NCI-H748 (cell line): ENCODE measurements around the gene GABRG3.

Source experiments
- DNase-seq: peaks from one replicate; lab custom pipeline; 2025; ENCODE audit not compliant: unreplicated experiment; lab: John Stamatoyannopoulos, UW

GABRG3 gene

DNA sequence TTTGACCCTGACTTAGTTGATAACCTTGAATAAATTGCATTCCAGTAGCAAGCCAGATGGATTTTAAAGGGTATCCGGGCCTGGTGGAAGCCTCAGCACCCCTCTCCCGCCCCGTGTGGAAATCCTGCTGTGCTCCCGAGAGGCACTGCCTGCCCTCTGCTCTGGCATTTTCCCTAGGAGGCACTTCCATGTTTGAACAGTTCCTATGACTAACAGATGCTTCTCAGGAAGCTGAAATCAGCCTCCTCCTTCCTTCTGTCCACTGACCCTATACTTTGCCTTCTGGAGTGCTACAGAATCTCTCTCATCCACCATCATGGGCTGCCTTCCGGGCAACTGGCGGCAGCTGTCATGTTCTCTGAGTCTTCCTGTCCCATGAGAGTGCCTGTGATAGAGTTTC lies 90.8 kb downstream of the GABRG3 start:
- no peak for DNase-seq

DNA sequence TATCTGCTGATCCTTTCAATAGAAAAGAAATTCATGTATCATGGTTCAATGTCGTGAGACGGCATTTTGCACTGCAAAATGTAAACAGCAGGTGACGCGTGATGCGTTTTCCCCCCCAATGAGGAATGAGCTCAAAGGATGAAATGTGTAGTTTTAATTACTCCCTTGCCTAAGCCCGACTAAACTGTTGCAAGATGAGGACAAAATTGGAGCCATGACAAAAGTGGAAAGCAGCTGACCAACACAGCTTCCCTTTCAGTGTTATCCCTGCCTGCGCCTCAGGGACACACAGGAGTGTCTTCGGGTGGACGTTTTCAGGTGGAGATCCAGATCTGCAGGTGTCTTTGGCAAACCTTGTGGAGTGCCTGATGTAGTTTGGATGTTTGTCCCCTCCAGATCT lies 92.0 kb downstream of the GABRG3 start:
- peak; percentile 65 for DNase-seq

DNA sequence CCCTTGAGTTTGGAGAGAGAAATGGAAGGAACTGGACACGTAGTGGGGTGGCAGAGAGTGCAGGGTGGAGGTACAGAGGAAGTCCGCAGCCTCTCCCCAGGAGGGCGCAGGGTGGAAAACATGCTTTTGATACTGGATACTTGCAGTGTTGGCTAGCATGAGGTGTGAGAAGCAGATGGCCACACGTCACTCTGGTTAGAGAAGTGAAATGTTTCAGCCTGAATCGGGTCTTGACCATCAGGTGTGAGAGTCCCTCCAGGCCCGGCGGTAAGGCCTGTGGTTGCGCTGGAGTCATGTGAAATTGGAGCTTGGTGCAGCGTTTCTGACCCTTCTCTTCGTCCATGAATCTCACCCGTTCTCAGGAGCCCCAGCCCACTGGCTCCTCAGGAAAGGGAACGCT lies 93.1 kb downstream of the GABRG3 start:
- DNase-seq: no peak

DNA sequence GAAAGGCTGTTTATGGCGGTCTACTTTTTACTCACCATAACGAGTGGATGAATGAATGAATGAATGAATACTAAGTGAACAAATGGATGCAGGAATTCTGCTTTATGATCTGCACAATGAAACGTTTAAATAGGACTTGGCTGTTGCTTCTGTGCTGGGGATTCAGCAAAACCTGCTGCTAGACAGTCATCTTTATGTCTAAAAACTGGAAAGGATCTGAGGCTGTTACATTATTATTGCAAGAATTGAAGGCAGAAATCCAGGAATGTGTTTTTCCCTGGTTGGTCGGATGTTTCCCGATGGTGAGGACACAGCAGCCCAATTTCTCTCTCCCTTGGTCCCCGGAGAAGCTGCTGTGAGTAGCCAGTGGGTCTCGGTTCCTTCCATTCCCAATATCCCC lies 94.2 kb downstream of the GABRG3 start:
- no peak for DNase-seq

DNA sequence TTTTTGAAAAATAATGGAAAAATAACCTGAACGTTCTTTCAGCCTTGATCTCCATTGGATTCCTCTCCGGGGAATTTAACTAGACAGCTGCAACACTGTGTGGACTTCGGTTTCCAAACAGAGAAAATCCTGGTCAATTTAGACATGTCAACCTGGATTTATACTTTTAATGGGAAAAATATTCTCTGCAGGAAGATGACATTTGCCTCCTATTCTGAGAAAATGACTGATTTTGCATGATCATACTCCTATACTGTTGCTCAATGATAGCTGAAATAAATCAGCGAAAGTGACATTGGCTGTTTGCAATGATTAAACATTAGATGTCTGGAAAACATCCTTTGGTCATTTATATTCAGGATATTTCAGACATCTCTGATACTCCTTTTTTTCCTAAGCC lies 94.8 kb downstream of the GABRG3 start:
- DNase-seq: no peak

DNA sequence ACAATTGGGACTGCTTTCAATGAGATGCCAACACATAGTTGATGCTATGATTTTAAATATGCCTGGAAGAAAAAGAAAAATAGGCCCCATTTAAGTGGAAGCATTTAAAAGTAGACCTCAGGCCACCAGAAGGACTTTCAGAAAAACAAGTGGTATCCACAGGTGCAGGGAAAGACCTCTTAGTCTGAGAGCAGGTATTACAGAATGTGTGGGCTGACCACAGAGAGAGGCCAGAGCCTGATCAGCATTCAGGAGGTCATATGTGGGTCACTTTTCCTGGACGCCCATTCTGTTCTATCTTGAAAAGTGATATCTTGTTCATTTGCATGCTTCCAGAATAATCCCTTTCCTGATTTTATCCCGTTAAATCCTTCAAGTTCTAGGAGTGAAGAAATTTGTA lies 95.5 kb downstream of the GABRG3 start:
- DNase-seq: no peak

DNA sequence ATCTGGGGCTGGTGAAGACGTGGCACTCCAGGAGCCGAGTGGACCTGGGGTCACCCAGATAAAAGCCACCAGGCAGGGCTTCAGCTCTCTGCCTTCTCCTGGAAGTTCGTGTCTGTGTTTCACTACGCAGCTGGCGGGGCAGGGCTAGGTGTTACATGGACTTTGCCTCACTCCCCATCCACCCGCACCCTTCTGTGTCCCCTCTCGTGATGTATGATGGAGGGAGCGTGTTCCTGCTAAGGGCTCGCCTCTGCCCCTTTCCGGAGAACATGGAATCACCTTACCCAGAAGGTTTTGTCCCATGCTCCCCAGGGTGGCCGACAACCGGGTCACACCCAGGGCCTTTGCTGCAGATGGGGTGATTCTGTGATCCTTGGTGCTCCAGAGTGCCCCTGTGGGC lies 96.2 kb downstream of the GABRG3 start:
- no peak for DNase-seq

DNA sequence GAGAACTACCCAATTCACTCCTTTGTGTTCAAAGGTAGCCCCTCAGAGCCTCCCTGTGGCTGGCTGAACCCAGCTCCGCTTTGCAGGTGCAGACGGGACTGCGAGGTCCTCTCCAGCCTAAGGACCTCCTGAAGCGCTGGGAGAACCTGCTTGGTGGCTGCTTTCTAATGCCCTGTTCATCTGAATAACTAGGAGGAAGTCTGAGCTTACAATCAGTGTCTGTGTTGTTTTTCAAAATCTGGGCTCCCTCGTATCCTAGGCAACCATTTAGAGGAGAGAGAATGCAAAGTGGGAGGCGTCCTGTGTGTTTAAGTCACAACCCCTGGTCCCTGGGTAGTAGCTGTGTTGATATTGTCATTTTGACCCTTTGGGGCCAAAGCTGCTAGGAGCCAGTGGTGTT lies 99.9 kb downstream of the GABRG3 start:
- DNase-seq: peak; percentile 93

DNA sequence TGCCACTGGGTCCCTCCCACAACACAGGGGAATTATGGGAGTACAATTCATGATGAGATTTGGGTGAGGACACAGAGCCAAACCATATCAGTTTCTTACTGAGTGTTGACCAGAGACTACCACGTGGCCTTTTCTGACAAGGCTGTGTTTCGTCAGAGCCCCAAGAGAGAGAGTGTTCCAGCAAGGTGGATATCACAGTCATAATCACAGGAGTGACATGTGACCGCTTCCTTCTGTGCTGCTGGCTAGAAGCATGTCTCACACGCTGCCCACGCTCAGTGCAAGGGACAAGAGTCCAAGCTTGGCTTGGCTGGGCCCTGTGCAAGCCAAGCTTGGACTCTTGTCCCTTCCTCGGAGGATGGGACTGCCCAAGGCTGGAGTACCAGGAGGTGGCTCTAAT lies 103.2 kb downstream of the GABRG3 start:
- DNase-seq: no peak

DNA sequence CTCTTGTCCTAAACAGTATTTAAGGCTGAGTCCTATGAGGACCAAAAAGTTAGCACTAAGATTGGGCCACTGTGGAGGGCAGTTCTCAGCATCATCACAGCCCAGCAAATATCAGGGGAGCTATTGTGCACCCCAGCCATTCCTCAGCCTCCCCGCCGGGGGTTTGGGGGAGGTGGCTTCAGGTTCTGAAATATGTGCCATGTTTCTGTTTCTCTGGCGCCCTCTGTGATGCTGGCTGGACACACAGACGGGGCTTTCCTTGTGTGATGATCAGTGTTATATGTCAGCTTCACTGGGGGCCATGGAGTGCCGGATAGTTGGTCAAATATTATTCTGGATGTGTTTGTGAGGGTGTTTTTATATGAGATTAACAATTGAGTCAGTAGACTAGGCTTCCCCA lies 106.8 kb downstream of the GABRG3 start:
- no peak for DNase-seq

DNA sequence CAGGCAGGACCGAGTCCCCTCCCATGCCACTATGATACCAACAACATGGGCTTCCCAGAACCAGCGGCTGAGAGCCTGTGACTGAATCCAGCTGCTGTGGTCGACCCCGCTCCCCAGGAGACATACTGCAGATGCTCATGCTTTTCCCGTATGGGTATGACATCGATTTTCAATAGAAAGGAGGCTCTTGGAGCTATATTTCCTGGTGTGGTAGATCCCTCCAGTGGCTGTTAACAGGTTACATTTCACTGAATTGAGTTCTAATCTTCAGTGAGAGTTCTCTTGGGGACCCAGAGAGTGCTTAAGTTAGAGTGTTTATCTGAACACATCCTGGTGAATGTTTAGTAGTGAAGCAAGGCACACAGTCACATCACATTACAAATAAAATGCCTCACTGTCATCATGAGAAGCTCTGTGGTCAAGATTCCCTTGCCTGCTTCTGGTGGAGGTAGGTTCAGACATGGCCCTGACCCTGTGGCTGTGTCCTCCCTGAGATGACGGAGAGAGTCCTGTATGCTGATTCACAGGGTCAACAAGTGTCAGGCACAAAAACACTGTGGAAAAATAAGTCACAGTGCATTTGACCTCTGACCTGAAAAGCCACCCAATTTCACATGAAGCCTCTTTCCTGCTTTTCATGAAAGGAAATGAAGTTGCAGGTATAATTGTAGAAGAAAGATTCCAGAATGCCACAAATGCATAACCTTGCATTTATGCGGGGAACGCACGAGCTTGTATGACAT lies 110.9 kb downstream of the GABRG3 start:
- DNase-seq: no peak

DNA sequence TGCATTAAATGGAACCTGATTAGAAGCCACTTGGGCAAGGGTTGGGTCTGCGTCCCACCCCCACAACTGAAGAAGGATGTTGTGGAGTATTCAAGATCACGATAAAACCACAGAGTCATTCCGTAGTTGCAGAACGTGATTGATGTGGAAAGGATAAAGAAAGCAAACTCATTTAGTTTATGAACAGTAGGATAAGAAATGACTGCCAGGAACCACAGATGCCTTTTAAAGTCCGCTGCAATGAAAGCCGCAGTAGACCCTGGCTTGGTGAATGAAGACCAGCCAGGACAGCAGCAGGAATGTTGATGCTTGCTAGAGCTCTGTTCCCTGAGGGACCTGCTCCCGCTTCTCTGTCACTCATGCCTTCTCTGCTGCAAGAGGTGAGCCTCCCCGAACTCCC lies 111.5 kb downstream of the GABRG3 start:
- DNase-seq: no peak

DNA sequence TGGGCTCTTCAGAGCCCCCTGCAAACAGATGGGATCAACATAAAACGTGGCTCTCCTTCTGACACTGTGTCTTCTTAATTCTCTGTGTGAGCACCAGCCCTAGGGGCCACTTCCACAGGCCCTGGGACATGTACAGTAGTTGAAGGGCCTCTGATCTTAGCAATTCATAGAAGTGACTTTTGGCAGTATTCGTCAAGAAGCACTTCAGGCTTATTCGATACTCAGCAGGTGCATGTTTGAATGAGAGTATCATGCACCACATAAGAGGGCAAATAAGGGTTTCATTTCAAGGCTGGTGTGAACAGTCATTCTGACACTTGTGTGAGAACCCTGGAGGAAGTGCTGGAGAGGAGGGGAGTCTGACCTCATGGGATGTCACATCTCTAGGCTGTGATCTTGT lies 113.9 kb downstream of the GABRG3 start:
- peak; percentile 5 for DNase-seq

DNA sequence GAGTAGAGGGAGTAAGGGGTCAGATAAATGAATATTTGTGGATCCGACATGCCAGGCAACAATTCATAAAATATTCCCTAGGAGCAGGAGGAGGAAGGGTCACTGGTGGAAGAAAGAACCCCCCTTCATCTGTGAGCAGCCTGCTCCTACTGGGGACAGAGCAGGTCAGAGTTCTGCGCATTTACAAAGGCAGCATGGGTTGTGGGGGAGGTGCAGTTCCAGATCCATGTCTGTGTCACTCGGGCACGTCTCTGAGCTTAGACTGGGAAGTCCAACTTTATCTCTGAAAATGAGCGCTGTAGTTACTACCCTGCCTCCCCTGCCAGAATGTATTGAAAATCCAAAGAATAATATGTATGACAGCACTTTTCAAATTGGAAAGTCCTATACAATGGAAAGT lies 115.2 kb downstream of the GABRG3 start:
- DNase-seq: no peak

DNA sequence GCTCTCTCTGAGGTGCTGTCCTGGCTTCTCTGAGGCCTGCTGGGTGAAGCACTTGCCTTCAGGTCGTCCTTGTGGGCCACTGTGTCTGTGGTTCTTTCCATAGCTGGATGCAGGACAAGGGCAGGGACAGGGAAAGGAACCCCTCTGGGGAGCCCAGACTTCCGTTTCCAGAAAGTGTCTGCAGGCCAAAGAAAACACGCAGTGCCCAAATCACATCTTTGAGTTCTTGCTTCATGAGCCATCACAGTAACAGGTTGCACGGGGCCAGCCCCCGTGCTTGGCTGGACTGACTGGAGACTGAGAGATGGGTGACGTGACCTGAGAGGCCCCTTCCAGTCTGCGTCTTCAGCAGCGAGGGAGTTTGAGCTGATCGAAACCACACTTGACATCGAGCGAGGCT lies 115.8 kb downstream of the GABRG3 start:
- no peak for DNase-seq

DNA sequence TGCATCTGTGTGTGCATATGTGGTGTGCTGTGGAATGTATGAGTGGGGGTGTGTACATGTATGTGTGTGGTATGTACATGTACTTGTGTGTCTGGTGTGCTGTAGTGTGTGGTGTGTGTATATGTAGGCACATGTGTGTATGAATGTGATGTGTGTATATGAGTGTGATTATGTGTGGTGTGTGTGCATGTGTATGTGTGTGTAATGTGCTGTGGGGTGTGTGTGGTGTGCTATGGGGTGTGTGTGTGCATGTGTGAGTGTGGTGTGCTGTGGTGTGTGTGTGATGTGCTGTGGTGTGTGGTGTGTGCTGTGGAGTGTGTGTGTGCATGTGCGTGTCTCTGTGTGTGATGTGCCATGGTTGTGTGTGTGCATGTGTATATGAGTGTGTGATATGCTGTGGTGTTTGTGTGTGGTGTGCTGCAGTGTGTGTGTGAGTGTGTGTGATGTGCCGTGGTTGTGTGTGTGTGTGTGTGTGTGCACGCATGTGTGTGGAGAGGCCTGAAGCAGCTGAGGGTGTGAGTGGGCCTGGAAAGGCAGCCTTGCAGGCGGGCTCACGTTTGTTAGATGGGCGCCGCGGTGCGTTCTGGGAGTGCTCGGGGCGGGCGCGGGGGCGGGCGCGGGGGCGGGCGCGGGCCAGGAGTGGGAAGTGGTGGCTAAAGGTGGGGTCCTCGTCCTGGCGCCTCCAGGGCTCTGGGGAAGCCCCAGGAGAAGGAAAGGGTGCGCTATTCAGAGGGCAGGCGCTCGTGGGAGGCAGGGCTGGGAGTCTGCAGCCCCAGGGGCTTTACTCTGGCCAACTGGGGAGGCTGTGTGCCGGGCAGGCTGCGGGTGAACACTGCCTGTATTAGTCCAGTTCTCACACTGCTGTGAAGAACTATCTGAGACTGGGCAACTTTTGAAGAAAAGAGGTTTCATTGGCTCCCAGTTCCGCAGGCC lies 116.9 kb downstream of the GABRG3 start:
- DNase-seq: no peak

DNA sequence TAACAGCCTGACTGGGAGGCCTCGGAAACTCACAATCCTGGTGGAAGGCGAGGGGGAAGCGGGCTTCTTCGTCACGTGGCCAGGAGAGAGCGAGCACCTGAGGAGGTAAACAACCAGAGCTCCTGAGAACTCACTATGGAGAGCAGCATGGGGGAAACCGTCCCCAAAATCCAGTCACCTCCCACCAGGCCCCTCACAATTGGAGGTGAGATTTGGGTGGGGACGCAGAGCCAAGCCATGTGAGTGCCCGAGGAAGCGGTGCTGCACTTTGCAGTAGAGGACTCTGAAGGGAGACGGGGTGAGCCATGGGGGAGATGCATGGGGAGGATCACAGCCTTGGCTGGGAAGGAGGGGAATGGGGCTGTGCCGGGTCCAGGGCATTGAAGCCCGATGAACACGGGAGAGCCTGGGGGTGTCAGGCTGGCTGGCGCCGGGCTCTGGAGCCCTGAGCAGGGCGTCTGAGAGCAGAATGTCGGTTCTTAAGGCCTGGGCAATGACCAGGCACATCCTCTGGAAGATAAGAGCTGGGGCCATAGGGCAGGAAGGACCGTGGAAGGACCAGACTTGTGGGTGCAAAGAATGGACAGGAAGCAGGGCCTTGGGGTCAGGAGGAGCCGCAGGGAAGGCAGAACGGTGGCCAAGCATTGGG lies 117.7 kb downstream of the GABRG3 start:
- DNase-seq: no peak

DNA sequence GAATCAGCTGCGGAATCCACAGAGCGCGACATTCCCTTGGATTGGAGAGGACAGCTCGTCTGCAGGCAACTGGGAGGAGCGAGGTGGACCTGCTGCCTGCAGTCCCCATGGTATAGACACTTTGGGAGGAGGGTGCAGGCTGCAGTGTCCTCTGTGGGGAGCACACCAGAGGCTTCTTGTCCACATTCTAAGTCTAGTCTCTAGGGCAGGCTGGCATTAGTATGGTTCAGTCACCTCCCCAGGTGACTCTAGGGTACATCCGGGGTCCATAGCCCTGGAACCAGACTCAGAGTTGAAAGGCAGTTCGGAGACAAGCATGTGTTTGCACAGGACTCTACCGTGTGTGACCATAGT lies 118.2 kb downstream of the GABRG3 start:
- DNase-seq: no peak

DNA sequence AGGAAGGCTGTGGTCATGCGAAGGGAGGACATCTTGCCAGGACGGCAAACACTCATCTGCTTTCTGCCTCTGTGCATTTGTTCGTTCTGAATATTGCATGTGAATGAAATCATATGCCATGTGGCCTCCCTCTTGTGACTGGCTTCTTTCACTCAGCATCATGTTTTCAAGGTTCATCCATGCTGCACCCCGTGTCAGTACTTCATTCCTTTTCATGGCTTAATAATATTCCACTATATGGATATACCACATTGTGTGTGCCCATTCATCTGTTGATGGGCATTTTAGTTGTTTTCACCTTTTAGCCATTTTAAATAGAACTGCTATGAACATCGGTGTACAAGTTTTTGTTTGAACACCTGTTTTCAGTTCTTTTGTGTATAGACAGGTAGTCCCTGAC lies 118.7 kb downstream of the GABRG3 start:
- DNase-seq: no peak

DNA sequence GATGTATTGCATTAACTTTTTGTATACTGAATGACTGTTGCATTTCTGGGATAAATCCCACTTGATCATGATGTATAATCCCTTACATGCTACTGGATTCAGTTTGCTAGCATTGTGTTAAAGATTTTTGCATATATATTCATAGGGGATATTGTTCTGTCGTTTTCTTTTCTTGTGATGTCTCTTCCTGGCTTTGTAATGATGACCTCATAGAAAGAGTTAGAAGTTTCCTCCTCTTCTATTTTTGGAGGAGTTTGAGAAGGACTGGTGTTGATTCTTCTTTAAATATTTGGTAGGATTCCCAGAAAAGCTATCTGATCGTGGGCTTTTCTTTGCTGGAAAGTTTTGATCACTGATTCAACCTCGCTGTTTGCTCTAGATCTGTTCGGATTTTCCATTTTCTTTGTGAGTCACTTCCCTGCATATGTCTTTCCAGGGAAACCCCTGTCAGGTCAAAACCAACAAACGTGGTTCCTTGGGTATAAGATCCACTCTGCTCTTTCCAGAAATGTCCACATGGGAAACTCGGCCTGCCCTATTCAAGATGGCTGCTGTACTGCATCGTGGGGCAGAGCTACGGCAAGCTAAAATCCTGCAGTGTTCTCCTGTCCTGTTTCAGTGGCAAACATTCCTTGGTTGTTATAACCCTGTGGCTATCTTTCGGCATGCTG lies 120.4 kb downstream of the GABRG3 start:
- no peak for DNase-seq

DNA sequence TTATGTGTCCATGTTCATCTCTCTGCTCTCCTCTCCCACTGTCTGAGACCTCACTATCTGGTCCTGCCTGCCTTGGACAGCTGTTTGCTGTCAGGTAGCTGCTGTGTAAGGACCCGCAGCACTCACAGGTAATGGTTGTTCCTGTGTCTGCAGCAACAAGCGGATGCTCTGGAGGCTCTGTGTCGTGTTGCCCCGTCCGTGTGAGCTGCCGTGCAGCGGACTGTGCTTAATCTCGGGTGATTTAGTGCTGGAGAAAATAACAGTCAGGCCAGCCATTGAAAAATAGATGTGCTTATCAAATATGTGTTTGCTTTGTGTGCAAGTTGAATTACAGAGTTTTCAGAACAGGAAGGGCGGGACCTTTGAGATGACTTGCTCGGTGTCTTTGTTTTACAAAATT lies 121.4 kb downstream of the GABRG3 start:
- DNase-seq: peak; percentile 39
